Caco-2 (cell line): ENCODE measurements around the gene ZNF774. TPM values are rescaled to one million over a fixed set of nuclear protein-coding genes. Genes with fewer than 3 reads are reported as not detected.
A peak's percentile ranks its signal among the peaks of the same experiment; 100 is the strongest.

Experiments used
- BruUV-seq: library from RNA; stranded (reverse); fragments of 400-500 nt; replicated peaks from 2 replicates; lab custom pipeline; 2021; lab: Mats Ljungman, UMichigan
- CTCF ChIA-PET: fragments of 300-600 bp; sonication (Branson Sonifier 250); formaldehyde crosslinking; loops from one replicate; lab custom pipeline; 2022; ENCODE audit warnings: antibody characterized with exemption; lab: Charles Lee
- POLR2A ChIA-PET: fragments of 300-600 bp; sonication (Branson Sonifier 250); formaldehyde crosslinking; loops from one replicate; lab custom pipeline; 2022; ENCODE audit warnings: antibody characterized with exemption; lab: Charles Lee
- DNase-seq, 2 experiments: peaks; one replicate each; pipeline versions ENCODE4 v3.0.0 to v3.0.0-alpha.2; 2020 to 2022
- H3K27me3 ChIP-seq: replicated peaks from 2 replicates; pipeline ENCODE4 v1.6.0; 2011; ENCODE audit warnings: low read length; ENCODE audit not compliant: control insufficient read depth, insufficient read depth
- H3K36me3 ChIP-seq: 2 replicates; pipeline ENCODE4 v1.5.1; 2011; ENCODE audit warnings: low read length; ENCODE audit not compliant: control insufficient read depth, insufficient read depth
- H3K4me1 ChIP-seq: fragments of 250-450 bp; sonication (Bioruptor Pico); 2 replicates; pipeline ENCODE4 v1.5.1; 2020; ENCODE audit warnings: mild to moderate bottlenecking
- H3K4me3 ChIP-seq: 2 replicates; pipeline ENCODE4 v1.5.1; 2011; ENCODE audit warnings: low read depth, mild to moderate bottlenecking, control low read depth, low read length
- H3K9me3 ChIP-seq: fragments of 250-450 bp; sonication (Bioruptor Pico); 2 replicates; pipeline ENCODE4 v1.5.1; 2020; ENCODE audit warnings: mild to moderate bottlenecking, moderate library complexity
- H3K27ac Mint-ChIP-seq: one replicate; pipeline ENCODE4 v1.8.0; 2022; ENCODE audit warnings: mixed read lengths; ENCODE audit not compliant: unreplicated experiment
- H3K27me3 Mint-ChIP-seq: one replicate; pipeline ENCODE4 v1.8.0; 2022; ENCODE audit warnings: mixed read lengths; ENCODE audit not compliant: insufficient read depth, unreplicated experiment
- H3K36me3 Mint-ChIP-seq: one replicate; pipeline ENCODE4 v1.8.0; 2022; ENCODE audit warnings: mild to moderate bottlenecking, mixed read lengths; ENCODE audit not compliant: insufficient read depth, unreplicated experiment
- H3K4me1 Mint-ChIP-seq: one replicate; pipeline ENCODE4 v1.8.0; 2022; ENCODE audit warnings: low read depth, mixed read lengths; ENCODE audit not compliant: unreplicated experiment
- H3K4me3 Mint-ChIP-seq: one replicate; pipeline ENCODE4 v1.8.0; 2022; ENCODE audit warnings: mild to moderate bottlenecking, moderate library complexity, mixed read lengths; ENCODE audit not compliant: unreplicated experiment
- H3K9me3 Mint-ChIP-seq: one replicate; pipeline ENCODE4 v1.8.0; 2022; ENCODE audit warnings: mixed read lengths; ENCODE audit not compliant: unreplicated experiment
- intact Hi-C: fragments of 100-400 bp; cut with micrococcal nuclease; formaldehyde crosslinking; loops from one replicate; pipeline ENCODE4 v1.10.0; 2022; ENCODE audit not compliant: unreplicated experiment
- total RNA-seq: library from RNA; stranded (reverse); gene quantifications from 2 replicates; pipeline ENCODE4 v1.2.3, GENCODE V29; 2022
- TF ChIP-seq, protein P1 (sequence below), 2 experiments: fragments of 200-600 bp in 1 of 2; IDR thresholded peaks; 1 replicate in 1 of 2; 2 replicates in 1 of 2; pipeline versions ENCODE4 v1.5.1 to v1.8.0; 2011 to 2022; ENCODE audit warnings: antibody characterized with exemption in 1 of 2, control low read depth in 1 of 2, inconsistent platforms in 1 of 2, low read depth in 1 of 2, low read length in 1 of 2, mild to moderate bottlenecking in 1 of 2, moderate library complexity in 1 of 2; ENCODE audit not compliant: insufficient read depth in 1 of 2, severe bottlenecking in 1 of 2, unreplicated experiment in 1 of 2

Gene ZNF774
- total RNA-seq, 1 experiment from 2014 or later = 11.9 TPM

DNA sequence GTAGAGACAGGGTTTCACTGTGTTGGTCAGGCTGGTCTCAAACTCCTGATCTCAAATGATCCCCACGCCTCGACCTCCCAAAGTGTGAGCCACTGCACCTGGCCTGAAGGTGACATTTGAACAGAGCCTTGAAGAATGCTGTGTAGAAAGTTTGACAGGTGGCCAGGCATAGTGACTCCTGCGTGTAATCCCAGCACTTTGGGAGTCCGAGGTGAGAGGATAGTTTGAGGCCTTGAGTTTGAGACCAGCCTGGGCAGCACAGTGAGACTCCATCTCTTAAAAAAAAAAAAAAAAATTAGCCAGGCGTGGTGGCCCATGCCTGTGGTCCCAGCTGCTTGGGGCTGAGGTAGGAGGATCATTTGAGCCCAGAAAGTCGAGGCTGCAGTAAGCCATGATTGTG lies 37.4 kb downstream of the ZNF774 start:
- ChIA-PET POLR2A (interaction anchor here (2.3 kb wide), 1 partner anchor 12 kb away, joined by 19 read pairs; no protein-coding TSS in a partner anchor), CTCF (interaction anchor here (2.4 kb wide), 1 partner anchor 96 kb away, joined by 9 read pairs; no protein-coding TSS in a partner anchor)
- Mint-ChIP-seq H3K4me1 (peaks cover 46% of the 10 kb centered on the region), H3K4me3 (peak overlapping the region; percentile 79), H3K27ac (peak overlapping the region; percentile 77), H3K9me3 (no peaks in the 10 kb centered on the region), H3K36me3 (peaks cover 64% of the 10 kb centered on the region), H3K27me3 (no peaks in the 10 kb centered on the region)
- TF ChIP-seq, protein P1, sequence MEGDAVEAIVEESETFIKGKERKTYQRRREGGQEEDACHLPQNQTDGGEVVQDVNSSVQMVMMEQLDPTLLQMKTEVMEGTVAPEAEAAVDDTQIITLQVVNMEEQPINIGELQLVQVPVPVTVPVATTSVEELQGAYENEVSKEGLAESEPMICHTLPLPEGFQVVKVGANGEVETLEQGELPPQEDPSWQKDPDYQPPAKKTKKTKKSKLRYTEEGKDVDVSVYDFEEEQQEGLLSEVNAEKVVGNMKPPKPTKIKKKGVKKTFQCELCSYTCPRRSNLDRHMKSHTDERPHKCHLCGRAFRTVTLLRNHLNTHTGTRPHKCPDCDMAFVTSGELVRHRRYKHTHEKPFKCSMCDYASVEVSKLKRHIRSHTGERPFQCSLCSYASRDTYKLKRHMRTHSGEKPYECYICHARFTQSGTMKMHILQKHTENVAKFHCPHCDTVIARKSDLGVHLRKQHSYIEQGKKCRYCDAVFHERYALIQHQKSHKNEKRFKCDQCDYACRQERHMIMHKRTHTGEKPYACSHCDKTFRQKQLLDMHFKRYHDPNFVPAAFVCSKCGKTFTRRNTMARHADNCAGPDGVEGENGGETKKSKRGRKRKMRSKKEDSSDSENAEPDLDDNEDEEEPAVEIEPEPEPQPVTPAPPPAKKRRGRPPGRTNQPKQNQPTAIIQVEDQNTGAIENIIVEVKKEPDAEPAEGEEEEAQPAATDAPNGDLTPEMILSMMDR (IDR thresholded peaks at IDR 0.05; ENCODE audit: insufficient read depth in 1 of 2, low read depth in 1 of 2, low read length in 1 of 2, severe bottlenecking in 1 of 2, unreplicated experiment in 1 of 2) = no peak
- DNase-seq = no peak
- Histone ChIP-seq H3K9me3 (no peaks in the 10 kb centered on the region), H3K27me3 (no peaks in the 10 kb centered on the region), H3K4me3 (peak overlapping the region; percentile 94), H3K36me3 (no peaks in the 10 kb centered on the region; the same call in 1 of the 2 replicates), H3K4me1 (peaks cover 35% of the 10 kb centered on the region)
- no TSS peak for BruUV-seq
- intact Hi-C loops = loop anchor here (2.0 kb wide), 3 partner anchors 13 to 69 kb away; no protein-coding TSS in a partner anchor

DNA sequence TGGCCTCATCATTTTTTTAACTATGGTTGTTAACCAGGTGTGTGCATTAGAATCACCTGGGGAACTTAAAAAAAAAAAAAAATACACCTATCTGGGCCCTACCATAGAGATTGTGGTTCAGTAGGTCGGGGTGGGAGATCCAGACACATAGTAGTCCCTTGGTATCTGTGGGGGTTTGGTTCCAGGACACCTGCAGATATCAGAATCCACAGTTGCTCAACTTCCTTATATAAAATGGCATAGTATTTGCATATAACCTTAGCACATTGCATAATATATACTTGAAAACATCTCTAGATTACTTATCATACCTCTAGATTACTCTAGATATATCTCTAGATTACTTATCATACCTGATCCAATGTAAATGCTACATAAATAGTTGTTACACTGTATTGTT lies 41.0 kb downstream of the ZNF774 start:
- no peak for DNase-seq
- peaks cover 82% of the 10 kb centered on the region for H3K36me3 Mint-ChIP-seq
- no TSS peak for BruUV-seq
- ChIA-PET CTCF (no interaction called here), POLR2A (no interaction called here)
- Histone ChIP-seq H3K36me3 (no peaks in the 10 kb centered on the region; the same call in 1 of the 2 replicates), H3K9me3 (no peaks in the 10 kb centered on the region), H3K4me1 (peaks cover 41% of the 10 kb centered on the region), H3K4me3 (no peak overlapping the region), H3K27me3 (no peaks in the 10 kb centered on the region)
- TF ChIP-seq, protein P1 (IDR thresholded peaks at IDR 0.05; ENCODE audit: insufficient read depth in 1 of 2, low read depth in 1 of 2, low read length in 1 of 2, severe bottlenecking in 1 of 2, unreplicated experiment in 1 of 2) = no peak
- no peaks in the 10 kb centered on the region for H3K9me3 Mint-ChIP-seq
- no peaks in the 10 kb centered on the region for H3K27me3 Mint-ChIP-seq
- intact Hi-C loops = no loop called here
- no peak overlapping the region for H3K27ac Mint-ChIP-seq
- H3K4me1 Mint-ChIP-seq = peaks cover 58% of the 10 kb centered on the region
- no peak overlapping the region for H3K4me3 Mint-ChIP-seq

DNA sequence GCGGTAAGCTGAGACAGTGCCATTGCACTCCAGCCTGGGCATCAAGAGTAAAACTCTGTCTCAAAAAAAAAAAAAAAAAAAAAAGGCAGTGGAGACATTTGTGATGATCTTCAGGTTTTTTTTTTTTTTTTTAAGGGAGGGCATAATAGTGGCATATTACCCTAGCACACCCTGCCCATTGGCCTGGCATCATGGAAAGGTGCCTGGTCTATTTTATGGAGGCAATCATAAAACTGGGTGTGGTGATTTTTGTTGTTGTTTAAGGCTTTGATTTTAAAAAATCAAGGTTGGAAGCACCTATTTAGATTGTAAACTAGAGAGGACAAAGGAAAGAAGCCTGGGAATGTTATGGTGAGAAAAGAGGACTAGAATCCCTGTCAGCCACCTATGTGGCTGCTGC lies 42.0 kb downstream of the ZNF774 start:
- H3K27me3 ChIP-seq = no peaks in the 10 kb centered on the region
- no peak overlapping the region for H3K4me3 ChIP-seq
- H3K27me3 Mint-ChIP-seq = no peaks in the 10 kb centered on the region
- H3K36me3 ChIP-seq = no peaks in the 10 kb centered on the region; the same call in 1 of the 2 replicates
- no peaks in the 10 kb centered on the region for H3K9me3 Mint-ChIP-seq
- no peak overlapping the region for H3K4me3 Mint-ChIP-seq
- TF ChIP-seq, protein P1 (IDR thresholded peaks at IDR 0.05; ENCODE audit: insufficient read depth in 1 of 2, low read depth in 1 of 2, low read length in 1 of 2, severe bottlenecking in 1 of 2, unreplicated experiment in 1 of 2) = no peak
- DNase-seq = no peak
- peaks cover 41% of the 10 kb centered on the region for H3K4me1 ChIP-seq
- H3K9me3 ChIP-seq = no peaks in the 10 kb centered on the region
- CTCF ChIA-PET = no interaction called here
- H3K36me3 Mint-ChIP-seq = peaks cover 79% of the 10 kb centered on the region
- intact Hi-C loops = no loop called here
- peaks cover 54% of the 10 kb centered on the region for H3K4me1 Mint-ChIP-seq
- H3K27ac Mint-ChIP-seq = no peak overlapping the region
- no TSS peak for BruUV-seq
- POLR2A ChIA-PET = interaction anchor here (1.1 kb wide), 1 partner anchor 21 kb away, joined by 3 read pairs; no protein-coding TSS in a partner anchor
